Measurements from ENCODE around the gene CDH24.

CDH24 gene

GRCh38 chr14:23035303-23036144 is 21.8 kb downstream of the CDH24 start:
- in situ Hi-C loops (cut with MboI; ENCODE audit: low sequenced_read_pairs, unreplicated experiment), result no loop called here
- TF ChIP-seq CTCF (IDR thresholded peaks at IDR 0.05; ENCODE audit: borderline replicate concordance, control extremely low read depth, extremely low read depth, insufficient read depth, missing control alignments), result no peak
- DNase-seq (ENCODE audit: low spot score), result no peak

- peak; percentile 91 for DNase-seq (ENCODE audit: low spot score)
- in situ Hi-C loops (cut with MboI; ENCODE audit: low sequenced_read_pairs, unreplicated experiment), result no loop called here
- TF ChIP-seq CTCF (IDR thresholded peaks at IDR 0.05; ENCODE audit: borderline replicate concordance, control extremely low read depth, extremely low read depth, insufficient read depth, missing control alignments), result no peak
Observed at GRCh38 chr14:23034498-23035302, 22.6 kb downstream of the CDH24 start, which contains the start of gene PSMB5. Gene PSMB5 (minus strand): TSS chr14:23034900. CDS start chr14:23034881, 19 bp downstream.

GRCh38 chr14:23033801-23034497 is 23.4 kb downstream of the CDH24 start:
- no peak for TF ChIP-seq CTCF (IDR thresholded peaks at IDR 0.05; ENCODE audit: borderline replicate concordance, control extremely low read depth, extremely low read depth, insufficient read depth, missing control alignments)
- no peak for DNase-seq (ENCODE audit: low spot score)
- in situ Hi-C loops (cut with MboI; ENCODE audit: low sequenced_read_pairs, unreplicated experiment), result no loop called here

- no peak for TF ChIP-seq CTCF (IDR thresholded peaks at IDR 0.05; ENCODE audit: borderline replicate concordance, control extremely low read depth, extremely low read depth, insufficient read depth, missing control alignments)
- in situ Hi-C loops (cut with MboI; ENCODE audit: low sequenced_read_pairs, unreplicated experiment), result no loop called here
- no peak for DNase-seq (ENCODE audit: low spot score)
Observed at GRCh38 chr14:23033251-23033727, 24.0 kb downstream of the CDH24 start.

- TF ChIP-seq CTCF (IDR thresholded peaks at IDR 0.05; ENCODE audit: borderline replicate concordance, control extremely low read depth, extremely low read depth, insufficient read depth, missing control alignments), result no peak
- in situ Hi-C loops (cut with MboI; ENCODE audit: low sequenced_read_pairs, unreplicated experiment), result no loop called here
Observed at GRCh38 chr14:23030936-23031335, 26.4 kb downstream of the CDH24 start.

GRCh38 chr14:23028799-23029198 is 28.5 kb downstream of the CDH24 start:
- no peak for TF ChIP-seq CTCF (IDR thresholded peaks at IDR 0.05; ENCODE audit: borderline replicate concordance, control extremely low read depth, extremely low read depth, insufficient read depth, missing control alignments)
- no peak for DNase-seq (ENCODE audit: low spot score)
- in situ Hi-C loops (cut with MboI; ENCODE audit: low sequenced_read_pairs, unreplicated experiment), result no loop called here

More at GRCh38 chr14:23030936-23031335, 26.4 kb downstream of the CDH24 start:
- DNase-seq (ENCODE audit: low spot score), result no peak

All from GM13976 (cell line).